Right atrium auricular region (tissue), 2 donors: Measurements from ENCODE around the gene VASH1. TPM values are rescaled to one million over a fixed set of nuclear protein-coding genes. Genes with fewer than 3 reads are reported as not detected.
A peak's percentile ranks its signal among the peaks of the same experiment; 100 is the strongest.

Experiments used
- DNase-seq: peaks from one replicate; pipeline ENCODE4 v3.0.0-alpha.2; 2019; ENCODE audit warnings: low spot score
- H3K27ac ChIP-seq, 2 donors: fragments of 200-600 bp; sonication (generic); 1 replicate in 1 of 2; 2 replicates in 1 of 2; pipeline ENCODE4 v1.5.1; 2016 to 2019
- H3K27me3 ChIP-seq, 2 donors: fragments of 200-600 bp; sonication (generic); one replicate each; pipeline versions ENCODE4 v1.5.1 to v1.6.0; 2017 to 2019
- H3K36me3 ChIP-seq: fragments of 200-600 bp; sonication (generic); one replicate; pipeline ENCODE4 v1.5.1; 2016
- H3K4me1 ChIP-seq, 2 donors: fragments of 200-600 bp; sonication (generic); one replicate each; pipeline versions ENCODE4 v1.5.1 to v1.6.0; 2017 to 2019
- H3K4me3 ChIP-seq, 2 donors: fragments of 200-600 bp; sonication (generic); 1 replicate in 1 of 2; 2 replicates in 1 of 2; pipeline ENCODE4 v1.5.1; 2017 to 2019; ENCODE audit warnings: mild to moderate bottlenecking in 1 of 2, moderate library complexity in 1 of 2
- H3K9me3 ChIP-seq, 2 donors: fragments of 200-600 bp; sonication (generic); one replicate each; pipeline ENCODE4 v1.5.1; 2019
- total RNA-seq, 2 donors: library from RNA; depleted of rRNA; stranded (reverse); fragments of >200 nt; gene quantifications; one replicate each; pipeline ENCODE4 v1.1.0, GENCODE V29; 2016
- TF ChIP-seq, protein P1 (sequence below), 2 donors: fragments of 200-600 bp; sonication (generic); IDR thresholded peaks; one replicate each; pipeline ENCODE4 v1.5.1; 2019; ENCODE audit warnings: antibody characterized with exemption in 2 of 2

Gene VASH1
- 10 to 100 TPM; 14.3 to 26.1 TPM for total RNA-seq

DNA sequence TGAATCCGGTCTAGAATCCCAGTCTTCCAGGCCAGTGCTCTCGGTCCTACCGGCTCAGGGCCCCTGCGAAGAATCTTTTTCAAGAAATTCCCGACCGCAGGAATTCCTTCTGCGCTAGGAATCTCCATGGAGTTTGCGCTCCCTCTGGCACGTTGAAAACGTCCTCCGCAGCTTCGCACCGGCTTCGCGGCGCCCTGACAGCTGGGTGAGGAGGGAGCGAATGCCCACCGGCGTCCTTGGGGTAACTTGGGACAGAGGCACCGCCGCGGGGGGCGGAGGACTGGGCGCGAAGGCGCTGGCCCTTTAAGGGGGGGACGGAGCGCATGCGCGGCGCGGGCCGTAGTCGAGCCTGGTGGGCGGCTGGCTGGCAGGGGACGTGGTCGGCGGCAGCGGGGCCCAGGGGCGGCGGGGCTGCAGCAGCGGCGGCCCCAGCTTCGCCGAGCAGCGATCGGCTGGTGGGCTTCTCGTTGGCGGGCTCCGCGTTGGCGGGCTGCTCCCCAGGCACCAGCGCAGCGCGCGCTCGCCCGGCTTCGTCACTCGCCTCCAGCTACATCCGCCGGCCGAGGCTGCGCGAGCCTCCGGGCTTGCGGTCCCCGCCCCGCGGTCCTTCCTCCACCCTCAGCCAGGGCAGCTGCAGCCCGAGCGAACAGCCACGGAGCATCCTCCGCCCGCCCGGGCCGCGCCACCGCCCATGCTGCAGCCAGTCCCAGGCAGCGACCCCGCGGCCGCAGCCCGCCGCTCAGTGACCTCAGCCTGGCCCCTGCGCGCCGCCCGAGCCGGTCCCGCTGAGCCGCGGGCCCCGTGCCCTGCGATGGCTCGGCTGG lies at the start of gene VASH1:
TSS of gene VASH1 (plus strand) at position 333 of the 824 bp plus-strand sequence. CDS start 1,354 bp downstream, outside the sequence.
- peaks cover 0 to 58% of the 10 kb centered on the region in 2 donors for H3K4me1 ChIP-seq
- peak; percentile 74 for DNase-seq

DNA sequence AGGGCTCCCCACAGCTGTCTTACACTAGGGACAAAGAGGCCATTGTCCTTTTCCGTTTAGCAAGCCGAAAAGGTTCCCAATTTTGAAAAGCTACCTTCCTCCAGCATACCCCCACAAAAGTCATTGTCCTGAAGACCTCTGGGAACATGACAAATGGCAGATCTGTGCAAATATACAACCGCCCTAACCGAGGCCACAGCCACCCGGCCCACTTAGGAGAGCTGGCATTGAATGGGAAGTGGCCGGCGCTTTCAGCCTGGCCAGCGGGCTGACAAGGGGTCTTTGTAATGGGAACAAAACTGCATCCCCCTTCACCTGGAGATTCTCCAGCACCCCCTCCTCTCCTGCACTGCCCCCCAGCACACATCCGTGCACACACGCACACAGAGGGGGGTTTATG lies 48.1 kb upstream of the VASH1 start:
- H3K4me3 ChIP-seq, result no peak overlapping the region
- DNase-seq, result no peak
- H3K4me1 ChIP-seq, result peaks cover 0 to 38% of the 10 kb centered on the region in 2 donors
- H3K27ac ChIP-seq, result no peak overlapping the region
- H3K36me3 ChIP-seq, result no peaks in the 10 kb centered on the region
- no peaks in the 10 kb centered on the region for H3K9me3 ChIP-seq
- TF ChIP-seq, protein P1, sequence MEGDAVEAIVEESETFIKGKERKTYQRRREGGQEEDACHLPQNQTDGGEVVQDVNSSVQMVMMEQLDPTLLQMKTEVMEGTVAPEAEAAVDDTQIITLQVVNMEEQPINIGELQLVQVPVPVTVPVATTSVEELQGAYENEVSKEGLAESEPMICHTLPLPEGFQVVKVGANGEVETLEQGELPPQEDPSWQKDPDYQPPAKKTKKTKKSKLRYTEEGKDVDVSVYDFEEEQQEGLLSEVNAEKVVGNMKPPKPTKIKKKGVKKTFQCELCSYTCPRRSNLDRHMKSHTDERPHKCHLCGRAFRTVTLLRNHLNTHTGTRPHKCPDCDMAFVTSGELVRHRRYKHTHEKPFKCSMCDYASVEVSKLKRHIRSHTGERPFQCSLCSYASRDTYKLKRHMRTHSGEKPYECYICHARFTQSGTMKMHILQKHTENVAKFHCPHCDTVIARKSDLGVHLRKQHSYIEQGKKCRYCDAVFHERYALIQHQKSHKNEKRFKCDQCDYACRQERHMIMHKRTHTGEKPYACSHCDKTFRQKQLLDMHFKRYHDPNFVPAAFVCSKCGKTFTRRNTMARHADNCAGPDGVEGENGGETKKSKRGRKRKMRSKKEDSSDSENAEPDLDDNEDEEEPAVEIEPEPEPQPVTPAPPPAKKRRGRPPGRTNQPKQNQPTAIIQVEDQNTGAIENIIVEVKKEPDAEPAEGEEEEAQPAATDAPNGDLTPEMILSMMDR (IDR thresholded peaks at IDR 0.05), result no peak
- H3K27me3 ChIP-seq, result no peaks in the 10 kb centered on the region

More for the DNA sequence above, at the start of gene VASH1:
- no peaks in the 10 kb centered on the region for H3K36me3 ChIP-seq
- no peaks in the 10 kb centered on the region for H3K27me3 ChIP-seq
- H3K4me3 ChIP-seq, result peak within 1 kb of the TSS; percentile 91 to 92
- no peaks in the 10 kb centered on the region for H3K9me3 ChIP-seq
- peak within 1 kb of the TSS; percentile 91 to 98 for H3K27ac ChIP-seq
- TF ChIP-seq, protein P1 (IDR thresholded peaks at IDR 0.05), result no peak

DNA sequence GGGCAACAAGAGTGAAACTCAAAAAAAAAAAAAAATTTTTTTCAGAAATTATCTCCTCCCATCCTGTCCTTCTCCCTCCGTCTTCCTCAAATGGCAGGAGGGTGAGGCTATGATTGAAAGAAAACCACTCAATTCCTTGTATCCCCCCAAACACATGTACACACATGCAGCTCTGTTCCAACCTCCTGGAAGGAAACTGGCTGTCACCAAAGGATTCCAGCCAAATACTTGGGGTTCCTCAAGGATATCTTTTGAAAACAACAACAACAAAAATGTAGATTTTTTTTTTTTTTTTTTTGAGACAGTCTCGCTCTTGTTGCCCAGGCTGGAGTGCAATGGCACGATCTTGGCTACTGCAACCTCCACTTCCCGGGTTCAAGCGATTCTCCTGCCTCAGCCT lies 46.8 kb upstream of the VASH1 start:
- H3K27me3 ChIP-seq, result no peaks in the 10 kb centered on the region
- H3K9me3 ChIP-seq, result no peaks in the 10 kb centered on the region
- H3K4me1 ChIP-seq, result peaks cover 0 to 46% of the 10 kb centered on the region in 2 donors
- no peak overlapping the region for H3K4me3 ChIP-seq
- H3K27ac ChIP-seq, result peak overlapping the region; percentile 65 to 78
- H3K36me3 ChIP-seq, result no peaks in the 10 kb centered on the region
- DNase-seq, result no peak
- TF ChIP-seq, protein P1 (IDR thresholded peaks at IDR 0.05), result no peak

DNA sequence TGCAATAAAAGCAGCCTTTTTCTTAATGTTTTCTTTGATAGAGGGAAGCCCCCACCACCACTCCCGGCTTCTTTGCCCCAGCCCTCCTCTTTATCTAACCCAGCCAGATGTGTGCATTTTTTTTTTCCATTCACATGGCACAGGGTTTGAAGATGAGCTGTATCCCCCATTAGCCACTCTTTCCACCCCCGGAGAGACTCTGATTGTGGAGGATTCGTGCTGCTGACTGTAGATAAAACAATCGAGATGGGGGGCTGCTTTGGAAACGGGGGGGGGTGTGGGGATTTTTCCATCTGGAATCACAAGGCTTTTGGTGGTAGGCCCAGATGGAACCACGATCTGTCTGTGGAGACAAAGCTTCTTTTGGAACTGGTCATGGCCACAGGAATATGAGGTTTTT lies 46.2 kb upstream of the VASH1 start:
- H3K4me1 ChIP-seq, result peaks cover 0 to 52% of the 10 kb centered on the region in 2 donors
- no peaks in the 10 kb centered on the region for H3K27me3 ChIP-seq
- H3K9me3 ChIP-seq, result no peaks in the 10 kb centered on the region
- TF ChIP-seq, protein P1 (IDR thresholded peaks at IDR 0.05), result no peak
- H3K36me3 ChIP-seq, result no peaks in the 10 kb centered on the region
- no peak overlapping the region for H3K4me3 ChIP-seq
- H3K27ac ChIP-seq, result peak overlapping the region; percentile 65 to 78
- DNase-seq, result no peak

DNA sequence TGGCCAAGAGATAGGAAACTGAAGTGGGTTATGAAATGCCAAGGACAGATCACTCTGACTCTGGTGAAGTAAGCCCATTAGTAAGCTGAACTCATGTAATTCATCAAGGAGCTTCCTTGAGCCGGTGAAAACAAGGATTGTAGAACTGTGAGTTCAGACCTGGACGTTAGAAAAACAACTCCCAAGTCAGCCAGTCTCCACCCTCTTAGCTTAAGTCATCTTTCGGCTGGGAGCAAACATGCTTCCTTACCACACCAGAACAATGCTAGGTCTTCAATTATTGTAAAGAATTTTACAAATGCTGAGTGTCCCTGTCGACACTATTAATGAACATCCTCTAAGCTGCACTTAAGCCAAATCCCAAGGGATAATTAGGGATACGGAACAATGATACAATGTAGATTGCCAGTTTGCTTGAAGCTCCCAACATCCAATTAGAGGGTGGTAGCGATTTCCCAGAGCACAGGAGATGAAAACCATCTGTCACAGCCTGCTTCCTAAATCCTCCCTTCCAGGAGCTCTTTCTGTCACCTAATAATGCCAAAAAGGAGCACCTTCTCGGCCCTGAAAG lies 45.7 kb upstream of the VASH1 start:
- TF ChIP-seq, protein P1 (IDR thresholded peaks at IDR 0.05), result no peak
- peak overlapping the region; percentile 65 to 78 for H3K27ac ChIP-seq
- H3K4me3 ChIP-seq, result no peak overlapping the region
- no peaks in the 10 kb centered on the region for H3K27me3 ChIP-seq
- peaks cover 0 to 57% of the 10 kb centered on the region in 2 donors for H3K4me1 ChIP-seq
- no peak for DNase-seq
- H3K9me3 ChIP-seq, result no peaks in the 10 kb centered on the region
- no peaks in the 10 kb centered on the region for H3K36me3 ChIP-seq
